8988T (cell line): ENCODE results near the gene DGAT2.

Experiments used
- DNase-seq: peaks from one replicate; pipeline ENCODE4 v3.0.0; 2011

Gene DGAT2

GRCh38 chr11:75781831-75782230 is 13.3 kb downstream of the DGAT2 start:
- DNase-seq: no peak

- no peak for DNase-seq
Observed at GRCh38 chr11:75782540-75783263, 14.1 kb downstream of the DGAT2 start.

- DNase-seq: no peak
Observed at GRCh38 chr11:75783416-75784084, 15.0 kb downstream of the DGAT2 start.

- DNase-seq: no peak
Observed at GRCh38 chr11:75784085-75784478, 15.5 kb downstream of the DGAT2 start.

GRCh38 chr11:75784506-75784905 is 15.9 kb downstream of the DGAT2 start:
- no peak for DNase-seq

- no peak for DNase-seq
Observed at GRCh38 chr11:75785187-75785586, 16.6 kb downstream of the DGAT2 start.

- DNase-seq: no peak
Observed at GRCh38 chr11:75786101-75786736, 17.6 kb downstream of the DGAT2 start.

- no peak for DNase-seq
Observed at GRCh38 chr11:75789521-75789920, 20.9 kb downstream of the DGAT2 start.

GRCh38 chr11:75790986-75791385 is 22.4 kb downstream of the DGAT2 start:
- no peak for DNase-seq

GRCh38 chr11:75792127-75792731 is 23.7 kb downstream of the DGAT2 start:
- DNase-seq: no peak

- DNase-seq: no peak
Observed at GRCh38 chr11:75792997-75793800, 24.6 kb downstream of the DGAT2 start.

GRCh38 chr11:75793966-75794365 is 25.4 kb downstream of the DGAT2 start:
- DNase-seq: no peak

- DNase-seq: no peak
Observed at GRCh38 chr11:75795276-75796090, 26.9 kb downstream of the DGAT2 start.

- no peak for DNase-seq
Observed at GRCh38 chr11:75796091-75796435, 27.5 kb downstream of the DGAT2 start.

GRCh38 chr11:75797116-75797515 is 28.5 kb downstream of the DGAT2 start:
- no peak for DNase-seq

GRCh38 chr11:75797792-75798191 is 29.2 kb downstream of the DGAT2 start:
- DNase-seq: no peak

- no peak for DNase-seq
Observed at GRCh38 chr11:75800136-75800675, 31.6 kb downstream of the DGAT2 start.

GRCh38 chr11:75800728-75801361 is 32.3 kb downstream of the DGAT2 start:
- no peak for DNase-seq

GRCh38 chr11:75801362-75802020 is 32.9 kb downstream of the DGAT2 start:
- no peak for DNase-seq

- DNase-seq: no peak
Observed at GRCh38 chr11:75802021-75802912, 33.7 kb downstream of the DGAT2 start.
